GM19328 (cell line): ENCODE data around the gene TCF3.

Experiments used
- ATAC-seq: cut with Tn5 transposase; IDR thresholded peaks from one replicate; pipeline ENCODE4 v1.9.1; 2021; ENCODE audit warnings: mild to moderate bottlenecking, moderate library complexity; ENCODE audit not compliant: unreplicated experiment

Gene TCF3

DNA sequence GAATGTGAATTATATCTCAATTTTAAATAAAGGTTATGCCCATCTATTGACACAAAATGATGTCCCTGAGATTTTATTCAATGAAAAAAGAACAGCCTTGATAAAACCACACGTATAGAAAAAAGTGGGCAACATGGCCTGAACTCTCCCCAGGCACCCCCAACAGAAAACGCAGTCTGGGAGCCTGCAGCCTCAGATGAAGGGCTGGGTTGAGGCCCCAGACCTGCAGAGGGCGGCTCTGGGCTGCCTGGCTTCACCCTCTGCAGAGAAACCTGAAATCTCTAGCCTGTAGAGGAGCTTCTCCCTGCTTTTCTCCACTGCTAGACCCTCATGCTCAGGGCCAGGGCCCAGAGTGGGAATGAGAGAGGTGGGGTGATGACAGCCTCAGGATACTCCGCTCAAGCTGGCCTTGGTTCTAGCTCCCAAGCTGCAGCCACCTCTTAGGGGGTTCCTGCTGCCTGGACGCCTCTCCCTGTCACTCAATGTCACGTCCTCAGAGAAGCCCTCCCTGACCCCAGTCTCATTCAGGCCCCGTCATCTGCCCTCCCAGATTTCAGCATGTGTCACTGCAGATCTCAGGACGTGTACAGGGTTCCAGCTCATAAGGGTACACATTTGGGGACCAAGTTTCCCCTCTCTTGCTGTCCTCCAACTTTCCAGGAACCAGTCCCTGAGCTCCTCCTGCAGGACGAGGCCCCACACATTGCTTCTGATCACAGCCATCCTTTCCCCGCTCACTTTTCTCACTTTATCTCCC is 61.6 kb downstream of the TCF3 start:
- ATAC-seq: no peak

DNA sequence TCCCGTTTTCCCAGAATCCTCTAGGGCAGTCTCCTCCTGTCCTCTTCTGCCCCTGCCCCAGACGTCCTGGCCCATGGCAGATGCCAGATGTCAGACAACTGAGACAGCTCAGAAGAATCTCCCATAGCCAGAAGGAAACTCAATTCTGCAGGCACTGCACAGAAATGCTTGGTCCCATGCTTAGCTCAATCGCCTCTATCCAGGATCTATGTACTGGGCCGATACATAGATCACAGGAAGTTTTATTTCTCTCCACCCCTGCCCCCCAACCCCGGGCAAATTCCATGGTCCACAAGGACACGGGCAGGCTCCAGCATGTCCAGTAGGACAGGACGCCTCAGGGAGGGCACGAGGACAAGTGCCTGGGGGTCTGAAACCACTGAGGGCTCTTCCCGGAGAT is 64.5 kb downstream of the TCF3 start:
- ATAC-seq: no peak

DNA sequence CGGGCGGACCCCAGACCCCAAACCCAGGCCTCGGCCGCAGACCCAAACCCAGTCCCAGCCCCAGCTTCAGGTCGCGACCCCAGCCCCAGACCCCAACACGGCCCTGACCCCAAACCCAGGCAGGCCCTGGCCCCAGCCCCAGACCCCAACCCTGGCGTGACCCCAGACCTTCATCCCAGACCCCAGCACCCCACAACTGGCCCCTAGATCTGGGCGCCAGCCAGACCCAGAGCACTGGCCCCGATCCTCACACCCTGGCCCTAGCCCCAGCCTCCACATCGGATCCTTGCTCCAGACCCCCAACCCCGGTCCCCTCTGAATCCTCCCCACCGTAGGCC is 67.2 kb downstream of the TCF3 start:
- ATAC-seq: no peak

- no peak for ATAC-seq
Observed at GRCh38 chr19:1584500-1585242, 67.7 kb downstream of the TCF3 start.

DNA sequence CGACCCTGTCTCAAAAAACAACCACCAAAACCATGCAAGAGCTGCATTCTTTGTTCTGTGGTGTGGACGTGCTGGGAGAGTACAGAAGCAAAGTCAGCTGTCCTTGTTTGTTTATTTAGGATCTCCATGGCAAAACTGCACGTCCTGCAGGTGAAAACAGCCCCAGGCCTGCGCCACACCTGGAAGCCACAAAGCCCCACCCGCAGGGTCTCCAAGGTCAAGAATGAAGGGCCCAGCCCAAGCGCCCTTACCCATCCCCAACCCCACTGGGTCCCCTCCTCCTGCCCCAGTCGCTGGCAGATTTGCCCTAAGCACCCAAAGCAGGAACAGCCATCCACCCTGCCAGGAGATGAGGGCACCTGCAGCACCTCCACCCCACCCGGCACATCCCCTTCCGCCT is 70.2 kb downstream of the TCF3 start:
- ATAC-seq: no peak

GRCh38 chr19:1580957-1581356 is 71.5 kb downstream of the TCF3 start:
- no peak for ATAC-seq

GRCh38 chr19:1580382-1580781 is 72.0 kb downstream of the TCF3 start:
- no peak for ATAC-seq

DNA sequence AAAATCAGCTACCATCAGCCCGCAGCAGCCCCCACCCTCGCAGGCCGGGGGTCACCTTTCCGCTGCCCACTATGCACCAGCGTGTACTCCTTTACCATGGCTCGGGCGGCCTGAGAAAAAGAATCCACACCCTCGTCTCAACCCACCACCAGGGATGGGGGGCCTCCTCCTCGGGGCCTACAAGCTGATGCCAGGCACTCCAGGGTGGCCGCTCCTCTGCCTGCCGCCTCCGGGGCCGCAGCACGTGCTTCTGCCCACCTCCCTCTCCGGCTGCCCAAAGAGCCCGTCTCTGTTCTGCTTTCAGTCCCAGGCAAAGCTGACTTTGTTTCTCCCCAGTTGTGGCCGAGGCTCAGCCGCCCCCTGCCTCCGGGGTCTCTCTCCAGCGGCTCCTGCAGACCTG is 73.2 kb downstream of the TCF3 start:
- ATAC-seq: no peak

- no peak for ATAC-seq
Observed at GRCh38 chr19:1577929-1578618, 74.3 kb downstream of the TCF3 start.

- ATAC-seq: no peak
Observed at GRCh38 chr19:1577090-1577928, 75.1 kb downstream of the TCF3 start.

- no peak for ATAC-seq
Observed at GRCh38 chr19:1576242-1577089, 75.9 kb downstream of the TCF3 start.

- ATAC-seq: no peak
Observed at GRCh38 chr19:1575323-1576241, 76.8 kb downstream of the TCF3 start.

GRCh38 chr19:1574354-1575136 is 77.9 kb downstream of the TCF3 start:
- no peak for ATAC-seq

- no peak for ATAC-seq
Observed at GRCh38 chr19:1572795-1573194, 79.6 kb downstream of the TCF3 start.

DNA sequence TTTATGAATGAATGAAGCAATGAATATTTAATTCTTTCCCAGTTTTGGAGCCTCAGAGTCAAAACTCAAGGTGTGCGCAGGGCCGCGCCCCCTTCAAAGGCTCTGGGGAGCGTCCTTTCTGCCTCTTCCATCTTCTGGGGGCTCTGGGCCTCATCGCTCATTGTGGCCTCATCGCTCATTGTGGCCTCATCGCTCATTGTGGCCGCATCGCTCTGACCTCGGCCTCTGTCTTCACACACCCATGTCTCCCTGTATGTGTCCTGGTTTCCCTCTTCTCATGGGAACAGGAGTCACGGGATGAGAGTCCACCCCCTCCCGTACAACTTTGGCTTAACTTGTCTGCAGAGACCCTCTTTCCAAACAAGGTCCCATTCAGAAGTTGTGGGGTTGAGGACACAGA is 81.1 kb downstream of the TCF3 start:
- no peak for ATAC-seq

DNA sequence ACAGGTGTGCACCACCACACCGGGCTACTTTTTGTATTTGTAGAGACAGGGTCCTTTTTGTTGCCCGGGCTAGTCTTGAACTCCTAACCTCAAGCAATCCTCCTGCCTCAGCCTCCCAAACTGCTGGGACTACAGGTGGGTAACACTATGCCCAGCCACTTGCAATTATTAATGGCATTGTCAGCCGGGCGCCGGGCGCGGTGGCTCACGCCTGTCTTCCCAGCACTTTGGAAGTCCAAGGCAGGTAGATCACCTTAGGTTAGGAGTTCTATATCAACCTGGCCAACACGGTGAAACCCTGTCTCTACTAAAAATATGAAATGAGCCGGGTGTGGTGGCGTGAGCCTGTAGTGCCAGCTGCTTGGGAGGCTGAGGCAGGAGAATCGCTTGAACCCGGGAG is 81.6 kb downstream of the TCF3 start:
- ATAC-seq: no peak

GRCh38 chr19:1569997-1570396 is 82.4 kb downstream of the TCF3 start:
- no peak for ATAC-seq

- ATAC-seq: peak; percentile 58
Observed at GRCh38 chr19:1568320-1569019, 83.9 kb downstream of the TCF3 start, which contains the start of gene MEX3D. TSS of gene MEX3D (minus strand) at chr19:1568325. CDS start at chr19:1568058, 267 bp downstream.
